PC-3 (cell line): ENCODE results near the gene MUC20.

Experiments
- CTCF ChIP-seq: fragments of 300-600 bp; sonication (generic); conservative IDR thresholded peaks from 2 replicates; pipeline ENCODE4 v1.5.1; 2017; ENCODE audit warnings: antibody characterized with exemption, low read depth, mild to moderate bottlenecking, low read length
- EZH2 ChIP-seq: fragments of 300-600 bp; sonication (generic); IDR thresholded peaks from one replicate; pipeline ENCODE4 v1.6.1; 2017; ENCODE audit warnings: antibody characterized with exemption, mild to moderate bottlenecking, low read length; ENCODE audit not compliant: unreplicated experiment
- EZH2phosphoT487 ChIP-seq: fragments of 300-600 bp; sonication (generic); IDR thresholded peaks from 2 replicates; pipeline ENCODE4 v1.6.1; 2018; ENCODE audit warnings: mild to moderate bottlenecking, antibody characterized with exemption, low read length, borderline replicate concordance

DNA sequence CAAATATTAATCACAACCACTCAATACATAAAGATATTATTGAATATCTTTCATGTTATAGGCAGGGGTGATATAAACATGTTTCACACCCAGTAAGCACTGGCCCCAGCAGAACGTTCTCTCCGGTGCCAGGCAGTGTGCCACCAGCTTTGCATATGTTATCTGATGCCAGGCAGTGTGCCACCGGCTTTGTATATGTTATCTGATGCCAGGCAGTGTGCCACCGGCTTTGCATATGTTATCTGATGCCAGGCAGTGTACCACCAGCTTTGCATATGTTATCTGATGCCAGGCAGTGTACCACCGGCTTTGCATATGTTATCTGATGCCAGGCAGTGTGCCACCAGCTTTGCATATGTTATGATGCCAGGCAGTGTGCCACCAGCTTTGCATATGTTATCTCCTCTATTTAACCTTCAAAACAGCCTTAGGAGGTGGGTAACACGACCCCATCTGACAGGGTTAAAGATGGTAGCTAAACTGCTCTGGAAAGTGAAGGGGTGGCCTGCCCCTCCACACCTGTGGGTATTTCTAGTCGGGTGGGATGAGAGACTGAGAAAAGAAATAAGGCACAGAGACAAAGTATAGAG is 6.9 kb downstream of the MUC20 start:
- TF ChIP-seq CTCF (no peak), EZH2 (no peak), EZH2phosphoT487 (no peak)
